GM12878 (cell line): ENCODE data around the gene PYGO2. TPM values are rescaled to one million over a fixed set of nuclear protein-coding genes. Genes with fewer than 3 reads are reported as not detected.
A peak's percentile ranks its signal among the peaks of the same experiment; 100 is the strongest.

Source experiments
- BRCA1 ChIP-seq: IDR thresholded peaks from 2 replicates; pipeline ENCODE4 v1.6.1; 2011; ENCODE audit warnings: low read depth, low read length, improper control_type of control experiment
- CBX3 ChIP-seq: fragments of 200-600 bp; sonication (generic); IDR thresholded peaks from 2 replicates; pipeline ENCODE4 v1.6.1; 2016; ENCODE audit warnings: low read depth, borderline replicate concordance
- CEBPZ ChIP-seq: fragments of 150-350 bp; IDR thresholded peaks from 2 replicates; pipeline ENCODE4 v1.6.1; 2016; ENCODE audit warnings: low read depth, low read length
- CHD1 ChIP-seq: IDR thresholded peaks from 2 replicates; pipeline ENCODE4 v1.6.1; 2012; ENCODE audit warnings: low read depth, low read length, improper control_type of control experiment
- CHD2 ChIP-seq: IDR thresholded peaks from 2 replicates; pipeline ENCODE4 v1.6.1; 2011; ENCODE audit warnings: low read depth, low read length, improper control_type of control experiment, borderline replicate concordance
- GATAD2B ChIP-seq: fragments of 450-650 bp; conservative IDR thresholded peaks from 2 replicates; pipeline ENCODE4 v1.6.1; 2017; ENCODE audit warnings: low read depth, mild to moderate bottlenecking, moderate library complexity
- HDAC2 ChIP-seq: fragments of 200-600 bp; sonication (generic); IDR thresholded peaks from 2 replicates; pipeline ENCODE4 v1.6.1; 2017
- RBBP5 ChIP-seq: fragments of 200-600 bp; sonication (generic); conservative IDR thresholded peaks from 2 replicates; pipeline ENCODE4 v1.6.1; 2016
- SP1 ChIP-seq: IDR thresholded peaks from one replicate; pipeline ENCODE4 v1.6.1; 2011; ENCODE audit warnings: low read depth, low read length
- SRF ChIP-seq, 2 experiments: IDR thresholded peaks; 2 replicates each; pipeline ENCODE4 v1.6.1; 2011; ENCODE audit warnings: low read depth in 2 of 2, low read length in 2 of 2, mild to moderate bottlenecking in 1 of 2, moderate library complexity in 1 of 2
- SUZ12 ChIP-seq: fragments of 200-600 bp; sonication (generic); IDR thresholded peaks from one replicate; pipeline ENCODE4 v1.6.1; 2018; ENCODE audit warnings: antibody characterized with exemption, mild to moderate bottlenecking; ENCODE audit not compliant: unreplicated experiment
- ZBTB33 ChIP-seq: fragments of 450-650 bp; IDR thresholded peaks from 2 replicates; pipeline ENCODE4 v1.6.1; 2017; ENCODE audit warnings: mild to moderate bottlenecking
- ZNF384 ChIP-seq: IDR thresholded peaks from 2 replicates; pipeline ENCODE4 v1.6.1; 2012; ENCODE audit warnings: low read depth, mild to moderate bottlenecking, low read length, improper control_type of control experiment, borderline replicate concordance
- ZNF687 ChIP-seq: fragments of 450-650 bp; IDR thresholded peaks from 2 replicates; pipeline ENCODE4 v1.6.1; 2017; ENCODE audit warnings: mild to moderate bottlenecking, moderate library complexity
- polyA plus RNA-seq, 11 experiments: library from polyadenylated mRNA; depleted of rRNA in 4 of 11; unstranded in 6 of 11; stranded (reverse) in 5 of 11; fragments of >200 nt; fragmentation: Nextera tagmentation in 4 of 11; fragmentation: Illumina TruSeq in 1 of 11; extraction: Ambion mirVana in 4 of 11; extraction: Trizol in 1 of 11; gene quantifications; 1 replicate in 1 of 11; 2 replicates in 10 of 11; pipeline versions ENCODE4 v1.2.1 to v1.2.3, GENCODE V29; 2011 to 2016; ENCODE audit warnings: inconsistent platforms in 2 of 11, missing spikeins in 2 of 11, low read depth in 1 of 11
- total RNA-seq, 4 experiments: library from RNA; depleted of rRNA in 3 of 4; stranded (reverse); fragments of >200 nt in 3 of 4; fragmentation: Illumina TruSeq in 1 of 4; extraction: Trizol in 1 of 4; gene quantifications; 2 replicates each; pipeline versions ENCODE4 v1.2.1 to v1.2.3, GENCODE V29; 2013 to 2021
- TF ChIP-seq, protein P1 (sequence below): IDR thresholded peaks from 2 replicates; pipeline ENCODE4 v1.6.1; 2011; ENCODE audit warnings: borderline replicate concordance, low read depth, mild to moderate bottlenecking, moderate library complexity, mixed read lengths, low read length; ENCODE audit not compliant: insufficient read depth; ENCODE audit errors: extremely low read length
- TF ChIP-seq, protein P2 (sequence below): IDR thresholded peaks from 2 replicates; pipeline ENCODE4 v1.6.1; 2011; ENCODE audit warnings: mild to moderate bottlenecking, low read depth, low read length, moderate library complexity; ENCODE audit not compliant: insufficient replicate concordance

PYGO2 gene
- total and polyA plus RNA-seq, 10 of the 15 experiments (the other 5 are each of a cell fraction or from before 2014, with no cell fraction given): 8.1 to 33.8 (median 23.5) TPM

DNA sequence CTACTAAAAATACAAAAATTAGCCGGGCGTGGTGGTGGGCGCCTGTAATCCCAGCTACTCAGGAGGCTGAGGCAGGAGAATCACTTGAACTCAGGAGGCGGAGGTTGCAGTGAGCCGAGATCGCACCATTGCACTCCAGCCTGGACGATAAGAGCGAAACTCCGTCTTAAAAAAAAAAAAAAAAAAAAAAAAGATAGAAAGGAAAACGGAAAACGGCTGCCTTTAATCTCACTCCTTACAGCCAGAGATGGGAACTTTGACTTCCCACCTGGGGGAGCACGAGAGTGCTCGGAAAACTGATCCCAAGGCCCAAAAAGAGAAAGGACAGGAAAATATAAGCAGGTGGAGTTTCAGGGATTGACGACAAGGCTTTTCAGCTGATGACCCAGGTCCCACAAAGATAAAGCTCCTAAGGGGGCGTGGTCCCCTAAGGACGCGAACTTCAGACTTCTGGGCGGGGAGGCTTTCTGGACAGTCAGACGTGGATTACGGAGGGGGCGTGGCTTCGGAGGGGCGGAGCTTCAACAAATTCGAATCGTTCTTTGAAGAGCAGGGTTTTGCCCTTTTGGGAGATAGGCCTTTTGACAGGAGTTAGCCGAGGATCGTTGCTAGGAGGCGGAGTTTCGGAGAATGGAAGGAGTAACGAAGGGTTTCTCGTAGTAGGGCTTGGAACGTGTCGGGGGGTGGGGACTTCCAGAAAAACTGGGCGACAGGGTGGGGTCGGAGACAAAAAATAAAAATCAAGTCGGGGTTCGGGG is 11.9 kb upstream of the PYGO2 start (continued):
- TF ChIP-seq CBX3 (no peak), SRF (IDR thresholded peaks at IDR 0.05; ENCODE audit: low read depth in 2 of 2, low read length in 2 of 2) (0 out of 4 replicates have a peak, but pooled peaks of 1 of the 2 experiments have one; percentile 4), CEBPZ (no peak), CHD1 (no peak), BRCA1 (no peak), SUZ12 (no peak), RBBP5 (no peak), HDAC2 (no peak), GATAD2B (no peak), SP1 (peak; percentile 59), ZNF384 (no peak), ZBTB33 (no peak), CHD2 (no peak), ZNF687 (no peak)
- TF ChIP-seq, protein P1, sequence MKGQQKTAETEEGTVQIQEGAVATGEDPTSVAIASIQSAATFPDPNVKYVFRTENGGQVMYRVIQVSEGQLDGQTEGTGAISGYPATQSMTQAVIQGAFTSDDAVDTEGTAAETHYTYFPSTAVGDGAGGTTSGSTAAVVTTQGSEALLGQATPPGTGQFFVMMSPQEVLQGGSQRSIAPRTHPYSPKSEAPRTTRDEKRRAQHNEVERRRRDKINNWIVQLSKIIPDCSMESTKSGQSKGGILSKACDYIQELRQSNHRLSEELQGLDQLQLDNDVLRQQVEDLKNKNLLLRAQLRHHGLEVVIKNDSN: no peak
- TF ChIP-seq, protein P2, sequence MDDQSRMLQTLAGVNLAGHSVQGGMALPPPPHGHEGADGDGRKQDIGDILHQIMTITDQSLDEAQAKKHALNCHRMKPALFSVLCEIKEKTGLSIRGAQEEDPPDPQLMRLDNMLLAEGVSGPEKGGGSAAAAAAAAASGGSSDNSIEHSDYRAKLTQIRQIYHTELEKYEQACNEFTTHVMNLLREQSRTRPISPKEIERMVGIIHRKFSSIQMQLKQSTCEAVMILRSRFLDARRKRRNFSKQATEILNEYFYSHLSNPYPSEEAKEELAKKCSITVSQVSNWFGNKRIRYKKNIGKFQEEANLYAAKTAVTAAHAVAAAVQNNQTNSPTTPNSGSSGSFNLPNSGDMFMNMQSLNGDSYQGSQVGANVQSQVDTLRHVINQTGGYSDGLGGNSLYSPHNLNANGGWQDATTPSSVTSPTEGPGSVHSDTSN: no peak
